Tibial artery (tissue), 4 donors: ENCODE measurements around the gene HEPN1.

Experiments used
- DNase-seq, 2 donors: peaks; one replicate each; pipeline ENCODE4 v3.0.0-alpha.2; 2019
- H3K27ac ChIP-seq, 2 donors: fragments of 200-600 bp; sonication (generic) in 1 of 2; 1 replicate in 1 of 2; 2 replicates in 1 of 2; pipeline ENCODE4 v1.5.1; 2018 to 2019; ENCODE audit warnings: mild to moderate bottlenecking in 1 of 2
- H3K27me3 ChIP-seq, 2 donors: fragments of 200-600 bp; sonication (generic) in 1 of 2; one replicate each; pipeline versions ENCODE4 v1.5.1 to v1.6.0; 2016 to 2019
- H3K36me3 ChIP-seq, 3 donors: fragments of 200-600 bp; sonication (generic) in 2 of 3; one replicate each; pipeline ENCODE4 v1.5.1; 2016 to 2019; ENCODE audit warnings: mild to moderate bottlenecking in 2 of 3
- H3K4me1 ChIP-seq, 4 donors: fragments of 200-600 bp; sonication (generic) in 2 of 4; 1 replicate in 3 of 4; 2 replicates in 1 of 4; pipeline ENCODE4 v1.5.1; 2016 to 2019
- H3K4me3 ChIP-seq, 2 donors: fragments of 200-600 bp; sonication (generic) in 1 of 2; 1 replicate in 1 of 2; 2 replicates in 1 of 2; pipeline ENCODE4 v1.5.1; 2018 to 2019; ENCODE audit warnings: mild to moderate bottlenecking in 2 of 2
- H3K9me3 ChIP-seq, 3 donors: fragments of 200-600 bp; sonication (generic) in 1 of 3; one replicate each; pipeline ENCODE4 v1.5.1; 2016 to 2019
- intact Hi-C: fragments of 100-400 bp; cut with DNase I; formaldehyde crosslinking; loops from one replicate; pipeline ENCODE4 v1.15.0; 2023; ENCODE audit warnings: low total_unique reads
- TF ChIP-seq, protein P1 (sequence below), 2 experiments: fragments of 200-600 bp in 1 of 2; fragments of 450-650 bp in 1 of 2; IDR thresholded peaks; one replicate each; pipeline ENCODE4 v1.5.1; 2017 to 2019; ENCODE audit warnings: antibody characterized with exemption in 2 of 2, mild to moderate bottlenecking in 1 of 2, moderate library complexity in 1 of 2

Gene HEPN1

GRCh38 chr11:124872741-124873140, 46.3 kb upstream of the HEPN1 start:
- peaks cover 6 to 67% of the 10 kb centered on the region in 2 donors for H3K27me3 ChIP-seq
- H3K36me3 ChIP-seq, result no peaks in the 10 kb centered on the region
- intact Hi-C loops, result no loop called here
- DNase-seq, result no peak
- H3K9me3 ChIP-seq, result no peaks in the 10 kb centered on the region
- no peak overlapping the region for H3K27ac ChIP-seq
- TF ChIP-seq, protein P1, sequence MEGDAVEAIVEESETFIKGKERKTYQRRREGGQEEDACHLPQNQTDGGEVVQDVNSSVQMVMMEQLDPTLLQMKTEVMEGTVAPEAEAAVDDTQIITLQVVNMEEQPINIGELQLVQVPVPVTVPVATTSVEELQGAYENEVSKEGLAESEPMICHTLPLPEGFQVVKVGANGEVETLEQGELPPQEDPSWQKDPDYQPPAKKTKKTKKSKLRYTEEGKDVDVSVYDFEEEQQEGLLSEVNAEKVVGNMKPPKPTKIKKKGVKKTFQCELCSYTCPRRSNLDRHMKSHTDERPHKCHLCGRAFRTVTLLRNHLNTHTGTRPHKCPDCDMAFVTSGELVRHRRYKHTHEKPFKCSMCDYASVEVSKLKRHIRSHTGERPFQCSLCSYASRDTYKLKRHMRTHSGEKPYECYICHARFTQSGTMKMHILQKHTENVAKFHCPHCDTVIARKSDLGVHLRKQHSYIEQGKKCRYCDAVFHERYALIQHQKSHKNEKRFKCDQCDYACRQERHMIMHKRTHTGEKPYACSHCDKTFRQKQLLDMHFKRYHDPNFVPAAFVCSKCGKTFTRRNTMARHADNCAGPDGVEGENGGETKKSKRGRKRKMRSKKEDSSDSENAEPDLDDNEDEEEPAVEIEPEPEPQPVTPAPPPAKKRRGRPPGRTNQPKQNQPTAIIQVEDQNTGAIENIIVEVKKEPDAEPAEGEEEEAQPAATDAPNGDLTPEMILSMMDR (IDR thresholded peaks at IDR 0.05), result no peak
- no peak overlapping the region for H3K4me3 ChIP-seq
- peaks cover 0 to 27% (median 16%) of the 10 kb centered on the region in 4 donors for H3K4me1 ChIP-seq

- H3K27me3 ChIP-seq, result peaks cover 0 to 57% of the 10 kb centered on the region in 2 donors
- no peak overlapping the region for H3K27ac ChIP-seq
- H3K4me1 ChIP-seq, result peaks cover 0 to 21% (median 13%) of the 10 kb centered on the region in 4 donors
- H3K4me3 ChIP-seq, result no peak overlapping the region
- TF ChIP-seq, protein P1 (IDR thresholded peaks at IDR 0.05), result no peak
- intact Hi-C loops, result no loop called here
- peak in 1 of 2 donors; percentile 44 for DNase-seq
- H3K36me3 ChIP-seq, result no peaks in the 10 kb centered on the region
- H3K9me3 ChIP-seq, result no peaks in the 10 kb centered on the region
Measured at GRCh38 chr11:124873951-124874350, 45.1 kb upstream of the HEPN1 start.

- Histone ChIP-seq H3K4me1 (peaks cover 0 to 16% (median 11%) of the 10 kb centered on the region in 4 donors), H3K27me3 (peaks cover 0 to 50% of the 10 kb centered on the region in 2 donors), H3K27ac (no peak overlapping the region), H3K4me3 (no peak overlapping the region), H3K36me3 (no peaks in the 10 kb centered on the region), H3K9me3 (no peaks in the 10 kb centered on the region)
- intact Hi-C loops, result no loop called here
- peak in 1 of 2 donors; percentile 50 for DNase-seq
- TF ChIP-seq, protein P1 (IDR thresholded peaks at IDR 0.05), result no peak
Measured at GRCh38 chr11:124874571-124875255, 44.3 kb upstream of the HEPN1 start.

DNA sequence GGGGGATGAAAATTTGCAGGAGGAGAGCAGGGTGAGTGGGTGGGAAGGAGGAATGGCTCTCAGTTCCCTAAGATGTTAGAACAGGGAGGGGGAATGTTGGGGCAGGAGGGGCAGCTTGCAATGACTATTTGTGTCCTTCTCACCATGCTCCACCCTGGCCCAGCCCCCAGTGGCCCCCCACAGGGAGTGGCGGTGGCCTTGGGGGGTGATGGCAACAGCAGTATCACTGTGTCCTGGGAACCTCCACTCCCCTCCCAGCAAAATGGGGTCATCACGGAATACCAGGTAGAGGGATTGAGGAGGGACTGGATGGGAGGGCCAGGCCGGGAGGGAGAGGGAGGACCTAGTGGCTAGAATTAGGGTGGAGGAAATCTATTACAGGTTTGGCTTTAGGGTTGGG, 43.6 kb upstream of the HEPN1 start:
- intact Hi-C loops, result no loop called here

DNA sequence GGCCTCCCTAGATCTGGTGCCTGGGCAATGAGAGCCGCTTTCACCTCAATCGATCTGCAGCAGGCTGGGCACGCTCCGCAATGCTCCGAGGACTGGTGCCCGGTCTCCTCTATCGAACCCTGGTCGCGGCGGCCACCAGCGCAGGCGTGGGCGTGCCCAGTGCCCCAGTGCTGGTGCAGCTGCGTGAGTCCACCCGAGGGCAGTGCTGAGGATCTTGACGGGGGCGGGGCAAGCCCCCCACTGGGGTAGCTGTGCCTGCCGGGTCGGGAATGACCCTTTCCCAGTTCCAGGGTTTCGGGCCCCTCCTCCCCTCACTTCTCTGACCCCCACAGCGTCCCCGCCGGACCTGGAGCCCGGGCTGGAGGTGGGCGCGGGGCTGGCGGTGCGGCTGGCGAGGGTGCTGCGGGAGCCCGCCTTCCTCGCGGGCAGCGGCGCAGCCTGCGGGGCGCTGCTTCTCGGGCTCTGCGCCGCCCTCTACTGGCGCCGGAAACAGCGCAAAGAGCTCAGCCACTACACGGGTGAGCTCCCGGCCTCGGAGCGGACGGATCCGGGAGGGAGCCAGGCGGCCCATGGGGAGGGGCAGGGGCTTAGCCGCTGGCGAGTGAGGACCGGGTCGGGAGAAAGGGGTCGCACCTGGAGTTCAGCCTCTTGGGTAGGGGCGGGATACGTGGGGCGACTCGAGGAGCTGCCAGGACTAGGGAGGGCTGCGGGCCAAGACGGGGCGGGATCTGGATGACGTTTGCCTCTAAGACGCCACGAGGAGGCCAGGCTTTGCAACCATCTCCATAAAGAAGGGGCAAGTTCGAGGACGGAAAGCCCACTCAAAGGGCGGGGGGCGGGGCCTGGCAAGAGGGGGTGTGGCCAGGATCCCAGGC, 42.9 kb upstream of the HEPN1 start:
- H3K36me3 ChIP-seq, result no peaks in the 10 kb centered on the region
- peak overlapping the region; percentile 84 to 85 for H3K27ac ChIP-seq
- peaks cover 0 to 16% (median 11%) of the 10 kb centered on the region in 4 donors for H3K4me1 ChIP-seq
- no peaks in the 10 kb centered on the region for H3K9me3 ChIP-seq
- peak; percentile 92 for DNase-seq
- H3K4me3 ChIP-seq, result peak overlapping the region; percentile 56 to 59
- H3K27me3 ChIP-seq, result peaks cover 0 to 35% of the 10 kb centered on the region in 2 donors
- TF ChIP-seq, protein P1 (IDR thresholded peaks at IDR 0.05), result peak; percentile 53 to 71
- intact Hi-C loops, result no loop called here

More for the DNA sequence above, 43.6 kb upstream of the HEPN1 start:
- TF ChIP-seq, protein P1 (IDR thresholded peaks at IDR 0.05), result no peak
- H3K9me3 ChIP-seq, result no peaks in the 10 kb centered on the region
- peaks cover 0 to 16% (median 11%) of the 10 kb centered on the region in 4 donors for H3K4me1 ChIP-seq
- peaks cover 0 to 43% of the 10 kb centered on the region in 2 donors for H3K27me3 ChIP-seq
- no peak overlapping the region for H3K27ac ChIP-seq
- H3K4me3 ChIP-seq, result peak overlapping the region; percentile 56 to 59
- no peaks in the 10 kb centered on the region for H3K36me3 ChIP-seq
- DNase-seq, result peak in 1 of 2 donors; percentile 64
